Osteoblast (primary cell): Measurements from ENCODE around the gene SDS. TPM values are rescaled to one million over a fixed set of nuclear protein-coding genes. Genes with fewer than 3 reads are reported as not detected.

Experiments
- DNase-seq: peaks from one replicate; pipeline ENCODE4 v3.0.0; 2011; ENCODE audit warnings: low spot score, mixed read lengths; ENCODE audit not compliant: insufficient read length; ENCODE audit errors: missing footprints
- H2AFZ ChIP-seq: 2 replicates; pipeline ENCODE4 v1.6.0; 2011; ENCODE audit warnings: mild to moderate bottlenecking, low read length
- H3K27ac ChIP-seq: 2 replicates; pipeline ENCODE4 v1.5.1; 2011; ENCODE audit warnings: mild to moderate bottlenecking, low read depth, low read length, moderate library complexity
- H3K27me3 ChIP-seq: 2 replicates; pipeline ENCODE4 v1.6.0; 2012; ENCODE audit warnings: mild to moderate bottlenecking, control low read depth, inconsistent platforms, low read length, moderate library complexity; ENCODE audit not compliant: insufficient read depth
- H3K36me3 ChIP-seq: 2 replicates; pipeline ENCODE4 v1.5.1; 2011; ENCODE audit warnings: mild to moderate bottlenecking, low read length, control low read depth, moderate library complexity; ENCODE audit not compliant: insufficient read depth
- H3K4me1 ChIP-seq: 2 replicates; pipeline ENCODE4 v1.5.1; 2011; ENCODE audit warnings: mild to moderate bottlenecking, low read length, control low read depth, moderate library complexity; ENCODE audit not compliant: insufficient read depth
- H3K4me2 ChIP-seq: 2 replicates; pipeline ENCODE4 v1.6.0; 2011; ENCODE audit warnings: mild to moderate bottlenecking, low read length; ENCODE audit not compliant: insufficient read depth
- H3K4me3 ChIP-seq: fragments of 200-600 bp; sonication (generic); 3 replicates; pipeline ENCODE4 v1.5.1; 2012; ENCODE audit warnings: mild to moderate bottlenecking, low read length, inconsistent platforms; ENCODE audit not compliant: insufficient read depth
- H3K79me2 ChIP-seq: 2 replicates; pipeline ENCODE4 v1.6.0; 2012; ENCODE audit warnings: mild to moderate bottlenecking, low read length, control low read depth, inconsistent platforms; ENCODE audit not compliant: insufficient read depth
- H3K9me3 ChIP-seq: 2 replicates; pipeline ENCODE4 v1.5.1; 2011; ENCODE audit warnings: low read depth, low read length, control low read depth
- H4K20me1 ChIP-seq: 2 replicates; pipeline ENCODE4 v1.6.0; 2012; ENCODE audit warnings: mild to moderate bottlenecking, low read length, control low read depth; ENCODE audit not compliant: insufficient read depth
- total RNA-seq: library from RNA; depleted of rRNA; stranded (reverse); fragments of >200 nt; gene quantifications from 2 replicates; pipeline ENCODE4 v1.2.3, GENCODE V29; 2012
- TF ChIP-seq, protein P1 (sequence below): IDR thresholded peaks from 2 replicates; pipeline ENCODE4 v1.5.1; 2011; ENCODE audit warnings: mild to moderate bottlenecking, low read depth, low read length, moderate library complexity; ENCODE audit errors: extremely low read depth

The SDS gene
- total RNA-seq, 1 donor = under 0.01 TPM

DNA sequence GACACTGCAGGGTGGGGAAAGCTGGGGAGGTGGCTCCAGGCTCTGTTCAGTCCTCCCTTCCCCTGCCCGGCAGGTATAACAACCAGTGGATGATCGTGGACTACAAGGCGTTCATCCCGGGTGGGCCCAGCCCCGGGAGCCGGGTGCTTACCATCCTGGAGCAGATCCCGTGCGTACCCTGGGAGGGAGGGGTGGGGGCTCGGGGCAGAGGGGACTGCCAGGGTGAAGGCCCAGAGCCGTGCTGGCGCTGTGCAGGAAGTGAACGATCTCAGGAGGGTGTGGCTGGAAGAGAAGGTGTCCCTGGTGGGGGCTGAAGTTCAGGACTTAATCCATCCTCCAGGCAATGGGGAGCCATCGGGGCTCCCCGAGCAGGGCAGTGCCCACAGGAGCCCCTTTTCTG is 18.9 kb downstream of the SDS start:
- Histone ChIP-seq H3K4me1 (no peaks in the 10 kb centered on the region), H2AFZ (no peak overlapping the region), H3K4me3 (no peak overlapping the region), H3K9me3 (no peaks in the 10 kb centered on the region), H3K27me3 (no peaks in the 10 kb centered on the region), H3K27ac (no peak overlapping the region), H3K79me2 (no peaks in the 10 kb centered on the region), H3K4me2 (no peak overlapping the region), H3K36me3 (peaks cover 22% of the 10 kb centered on the region), H4K20me1 (no peaks in the 10 kb centered on the region)
- TF ChIP-seq, protein P1, sequence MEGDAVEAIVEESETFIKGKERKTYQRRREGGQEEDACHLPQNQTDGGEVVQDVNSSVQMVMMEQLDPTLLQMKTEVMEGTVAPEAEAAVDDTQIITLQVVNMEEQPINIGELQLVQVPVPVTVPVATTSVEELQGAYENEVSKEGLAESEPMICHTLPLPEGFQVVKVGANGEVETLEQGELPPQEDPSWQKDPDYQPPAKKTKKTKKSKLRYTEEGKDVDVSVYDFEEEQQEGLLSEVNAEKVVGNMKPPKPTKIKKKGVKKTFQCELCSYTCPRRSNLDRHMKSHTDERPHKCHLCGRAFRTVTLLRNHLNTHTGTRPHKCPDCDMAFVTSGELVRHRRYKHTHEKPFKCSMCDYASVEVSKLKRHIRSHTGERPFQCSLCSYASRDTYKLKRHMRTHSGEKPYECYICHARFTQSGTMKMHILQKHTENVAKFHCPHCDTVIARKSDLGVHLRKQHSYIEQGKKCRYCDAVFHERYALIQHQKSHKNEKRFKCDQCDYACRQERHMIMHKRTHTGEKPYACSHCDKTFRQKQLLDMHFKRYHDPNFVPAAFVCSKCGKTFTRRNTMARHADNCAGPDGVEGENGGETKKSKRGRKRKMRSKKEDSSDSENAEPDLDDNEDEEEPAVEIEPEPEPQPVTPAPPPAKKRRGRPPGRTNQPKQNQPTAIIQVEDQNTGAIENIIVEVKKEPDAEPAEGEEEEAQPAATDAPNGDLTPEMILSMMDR = no peak
- no peak for DNase-seq

DNA sequence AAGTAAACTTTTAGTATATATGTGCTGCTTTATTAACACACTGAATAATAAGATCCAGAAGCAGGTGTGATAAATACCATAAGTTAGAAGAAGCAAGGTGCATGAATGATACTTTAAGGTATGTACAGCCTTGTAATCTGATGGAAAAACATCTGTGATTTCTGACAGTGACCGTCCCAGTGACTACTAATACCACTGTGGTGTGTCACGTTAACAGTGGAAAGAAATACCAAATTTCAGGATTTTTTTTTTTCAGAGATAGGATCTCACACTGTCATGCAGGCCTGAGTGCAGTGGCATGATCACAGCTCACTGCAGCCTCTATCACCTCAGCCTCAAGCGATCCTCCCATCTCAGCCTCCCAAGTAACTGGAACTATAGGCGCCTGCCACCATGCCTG is 21.5 kb downstream of the SDS start:
- peak; percentile 68 for DNase-seq
- H2AFZ ChIP-seq = no peak overlapping the region
- no peak overlapping the region for H3K4me3 ChIP-seq

DNA sequence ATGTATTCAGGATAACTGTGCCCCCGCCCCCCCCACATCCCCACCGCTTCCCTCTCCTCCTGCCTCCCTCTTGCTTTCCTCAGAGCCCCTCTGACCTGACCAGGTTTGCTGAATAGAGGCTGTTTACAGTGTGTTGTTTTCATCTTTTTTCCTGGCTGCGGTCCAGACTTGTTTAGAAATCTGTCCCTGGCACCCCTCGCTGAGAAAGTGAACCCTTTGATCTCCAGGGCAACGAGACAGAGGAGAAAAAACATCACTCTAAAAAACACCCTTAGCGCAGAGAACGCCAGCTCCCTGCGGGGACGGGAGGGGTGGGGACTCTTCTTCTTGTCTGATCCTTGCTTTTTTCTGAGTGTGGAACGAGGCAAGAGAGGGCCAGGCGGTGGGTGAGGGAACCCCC is 22.5 kb downstream of the SDS start:
- Histone ChIP-seq H3K27ac (no peak overlapping the region), H2AFZ (no peak overlapping the region), H4K20me1 (no peaks in the 10 kb centered on the region), H3K27me3 (no peaks in the 10 kb centered on the region), H3K4me2 (no peak overlapping the region), H3K36me3 (peaks cover 27% of the 10 kb centered on the region), H3K9me3 (no peaks in the 10 kb centered on the region), H3K4me3 (no peak overlapping the region), H3K79me2 (no peaks in the 10 kb centered on the region), H3K4me1 (no peaks in the 10 kb centered on the region)
- no peak for DNase-seq
- TF ChIP-seq, protein P1 = no peak

More for the DNA sequence above, 21.5 kb downstream of the SDS start:
- TF ChIP-seq, protein P1 = no peak
- no peaks in the 10 kb centered on the region for H3K79me2 ChIP-seq
- no peak overlapping the region for H3K4me2 ChIP-seq
- H3K27ac ChIP-seq = no peak overlapping the region
- H3K4me1 ChIP-seq = no peaks in the 10 kb centered on the region
- H3K27me3 ChIP-seq = no peaks in the 10 kb centered on the region
- no peaks in the 10 kb centered on the region for H4K20me1 ChIP-seq
- no peaks in the 10 kb centered on the region for H3K9me3 ChIP-seq
- peaks cover 25% of the 10 kb centered on the region for H3K36me3 ChIP-seq

DNA sequence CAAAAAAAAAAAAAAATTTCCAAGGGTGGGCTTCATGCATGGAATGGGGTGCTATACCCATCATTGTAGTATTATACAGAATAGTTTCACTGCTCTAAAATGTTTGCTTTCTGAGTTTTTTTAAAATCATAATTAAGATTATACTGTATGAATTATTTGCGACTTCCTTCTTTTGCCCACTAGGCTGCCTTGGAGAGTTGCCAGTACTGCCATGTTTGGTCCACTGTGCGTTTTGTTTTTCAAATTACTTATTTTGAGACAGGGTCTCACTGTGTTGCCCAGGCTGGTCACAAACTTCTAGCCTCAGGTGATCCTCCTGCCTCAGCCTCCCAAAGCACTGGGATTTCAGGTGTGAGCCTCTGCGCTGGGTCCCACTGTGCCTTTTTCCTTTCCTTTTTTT is 25.4 kb downstream of the SDS start:
- H3K4me1 ChIP-seq = no peaks in the 10 kb centered on the region
- H3K9me3 ChIP-seq = no peaks in the 10 kb centered on the region
- H2AFZ ChIP-seq = no peak overlapping the region
- H3K4me2 ChIP-seq = no peak overlapping the region
- no peaks in the 10 kb centered on the region for H3K79me2 ChIP-seq
- no peaks in the 10 kb centered on the region for H4K20me1 ChIP-seq
- TF ChIP-seq, protein P1 = peak; percentile 10
- no peaks in the 10 kb centered on the region for H3K27me3 ChIP-seq
- H3K4me3 ChIP-seq = no peak overlapping the region
- no peak overlapping the region for H3K27ac ChIP-seq
- no peak for DNase-seq
- peaks cover 30% of the 10 kb centered on the region for H3K36me3 ChIP-seq
